Fibroblast of peridontal ligament (primary cell): Measurements from ENCODE around the gene SEMA3B.
"Not testable (repeated sequence)": the region's sequence is repeated elsewhere in the genome, so short reads cannot be mapped to it uniquely, and the experiment has no call there.

Experiments used
- DNase-seq: peaks from one replicate; pipeline ENCODE4 v3.0.0-alpha.2; 2010; ENCODE audit errors: extremely low read depth

SEMA3B gene

DNA sequence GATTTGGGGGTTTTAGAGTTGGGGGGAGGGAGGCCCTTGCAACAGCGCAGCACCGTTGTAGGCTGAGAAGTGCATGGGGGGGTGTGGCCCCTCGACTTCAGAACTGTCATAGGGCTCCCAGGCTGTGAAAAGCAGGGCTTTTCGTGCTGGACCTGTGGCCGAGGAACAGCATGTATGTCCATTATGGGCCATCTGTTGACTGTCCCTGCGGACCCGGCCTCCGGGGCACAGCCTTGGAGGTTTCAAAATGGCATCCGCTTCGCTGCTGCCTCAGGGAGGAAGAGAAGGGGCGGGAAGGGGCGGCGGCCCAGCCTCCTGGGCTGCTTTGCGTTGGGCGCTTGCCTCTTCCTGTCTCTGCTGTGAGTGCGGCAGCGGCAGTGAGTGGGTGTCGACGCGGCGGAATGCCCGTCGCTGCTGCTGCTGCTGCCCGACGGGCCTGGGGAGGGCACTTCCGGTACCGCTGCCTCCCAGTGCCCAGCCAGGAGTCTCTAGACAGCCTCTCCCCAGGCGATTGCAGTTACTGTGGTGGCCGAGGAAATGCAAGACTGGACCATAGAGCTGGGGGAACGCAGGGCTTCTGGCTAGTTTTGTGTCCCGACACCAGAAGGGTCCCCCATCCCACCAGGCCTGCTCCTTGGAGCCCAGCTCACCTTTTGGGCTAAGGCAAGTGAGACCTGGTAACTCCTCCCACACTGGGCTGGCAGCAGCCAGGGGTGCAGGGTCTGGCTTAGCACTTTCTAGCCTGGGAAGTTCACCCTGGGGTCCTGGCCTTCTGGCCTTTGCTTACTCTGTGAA lies 31.0 kb upstream of the SEMA3B start:
- peak; percentile 70 for DNase-seq

DNA sequence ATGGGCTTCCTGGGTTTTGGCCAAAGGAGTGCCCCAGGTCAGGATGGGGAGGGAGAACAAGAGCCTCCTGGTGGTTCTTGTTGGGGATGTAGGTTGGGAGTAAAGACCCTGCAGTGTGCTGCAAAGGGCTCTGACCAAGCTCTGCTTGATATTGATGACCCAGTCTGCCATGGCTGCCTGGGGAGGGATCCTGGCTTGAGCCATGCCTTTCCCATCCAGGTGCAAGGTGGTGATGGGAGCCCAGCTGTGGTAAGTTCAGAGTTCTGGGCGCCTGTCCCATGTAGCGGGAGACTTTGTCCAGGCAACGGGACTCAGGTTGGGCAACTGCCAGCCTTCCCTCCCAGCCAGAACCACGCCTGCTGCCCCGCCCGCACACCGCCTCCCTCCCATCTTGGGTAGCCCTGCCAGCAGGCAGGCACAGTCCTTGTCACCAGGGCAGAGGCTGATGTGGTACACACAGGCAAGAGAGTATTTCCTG lies 30.4 kb upstream of the SEMA3B start:
- DNase-seq: no peak

DNA sequence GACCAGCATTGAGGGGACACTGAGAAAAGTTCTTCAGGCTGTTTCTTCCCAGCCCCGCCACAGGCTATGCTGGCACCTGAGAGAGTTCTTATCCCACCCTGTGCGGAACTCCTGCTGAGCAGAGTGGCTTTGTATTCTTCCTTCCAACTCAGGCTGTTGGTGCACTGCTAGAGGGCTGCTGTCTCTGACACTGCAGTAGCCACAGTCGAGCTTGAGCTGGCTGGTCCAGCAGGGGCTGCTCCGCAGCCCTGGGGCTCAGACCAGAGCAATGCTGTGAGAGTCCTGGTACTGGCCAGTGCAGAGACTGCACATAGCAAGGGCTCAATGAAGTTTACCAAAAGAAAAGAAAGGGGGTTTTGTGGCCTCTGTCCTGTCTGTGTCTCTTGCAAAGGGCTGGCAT lies 29.3 kb upstream of the SEMA3B start:
- no peak for DNase-seq

DNA sequence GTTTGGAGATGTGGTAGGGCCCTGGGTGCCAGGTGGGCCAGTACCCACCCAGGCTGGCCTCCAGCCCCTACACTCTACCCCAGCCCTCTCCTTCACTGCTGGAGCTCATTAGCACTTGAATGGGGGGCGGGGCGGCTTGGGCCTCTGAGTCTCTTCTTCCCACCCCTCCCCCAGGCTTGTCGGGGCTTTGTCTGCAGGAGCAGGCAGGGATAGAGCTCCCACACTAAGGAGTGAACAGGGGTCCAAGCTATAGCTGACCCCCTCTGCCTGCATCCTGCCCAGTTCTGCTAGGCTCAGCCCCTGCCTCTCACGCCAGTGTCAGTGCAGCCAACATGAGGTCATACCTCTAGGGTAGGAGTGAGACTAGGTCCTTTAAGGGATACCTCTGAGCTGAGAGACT lies 27.8 kb upstream of the SEMA3B start:
- no peak for DNase-seq

DNA sequence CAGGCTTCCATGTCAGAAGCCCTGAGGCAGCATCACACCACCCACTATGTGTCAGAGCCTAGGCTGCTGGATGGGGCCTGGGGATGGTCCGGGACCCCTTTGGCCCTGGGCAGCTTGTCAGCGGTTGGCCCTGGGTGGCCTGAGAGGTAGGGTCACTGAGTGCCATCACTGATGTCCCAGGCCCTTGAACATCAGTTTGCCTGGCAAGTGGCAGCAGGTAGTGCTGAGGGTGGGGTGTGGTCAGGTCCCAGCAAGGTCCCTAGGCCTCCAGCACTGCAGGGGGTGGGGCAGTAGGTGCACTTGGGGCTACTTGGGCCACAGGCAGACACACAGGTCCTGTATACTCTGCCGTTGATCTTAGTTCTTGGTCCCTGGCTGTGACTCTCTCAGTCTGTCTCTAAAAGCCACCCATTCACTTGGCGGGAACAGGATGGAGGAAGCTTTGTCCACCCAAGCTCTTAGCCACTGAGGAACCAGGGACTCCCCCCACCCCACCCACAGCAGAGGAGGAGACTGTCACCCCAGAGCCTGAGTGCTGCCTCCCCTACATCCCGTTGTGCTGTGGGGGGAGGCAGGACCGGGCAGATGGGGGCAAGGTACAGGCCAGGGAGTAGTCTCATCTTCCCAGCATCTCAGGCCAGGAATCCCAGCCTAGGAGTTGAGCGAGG lies 27.1 kb upstream of the SEMA3B start:
- DNase-seq: no peak

DNA sequence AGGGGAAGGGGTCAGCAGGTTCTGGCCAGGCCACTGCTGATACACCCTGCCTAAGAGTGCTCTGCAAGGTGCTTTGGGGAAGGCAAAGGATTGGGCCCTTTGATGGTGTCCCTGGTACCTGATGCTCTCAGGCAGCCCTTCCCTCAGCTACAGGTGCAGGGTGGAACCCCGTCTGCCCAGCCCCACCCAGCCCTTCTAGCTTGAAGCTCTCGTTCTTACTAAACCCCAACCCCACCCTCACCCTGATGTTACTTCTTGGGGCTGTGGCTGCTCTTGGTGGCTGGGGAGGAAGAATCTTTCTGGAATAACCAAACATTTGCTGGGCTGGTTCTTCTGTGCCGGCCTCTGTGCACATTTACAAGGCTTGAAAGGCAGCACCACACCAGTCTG lies 26.6 kb upstream of the SEMA3B start:
- DNase-seq: no peak

DNA sequence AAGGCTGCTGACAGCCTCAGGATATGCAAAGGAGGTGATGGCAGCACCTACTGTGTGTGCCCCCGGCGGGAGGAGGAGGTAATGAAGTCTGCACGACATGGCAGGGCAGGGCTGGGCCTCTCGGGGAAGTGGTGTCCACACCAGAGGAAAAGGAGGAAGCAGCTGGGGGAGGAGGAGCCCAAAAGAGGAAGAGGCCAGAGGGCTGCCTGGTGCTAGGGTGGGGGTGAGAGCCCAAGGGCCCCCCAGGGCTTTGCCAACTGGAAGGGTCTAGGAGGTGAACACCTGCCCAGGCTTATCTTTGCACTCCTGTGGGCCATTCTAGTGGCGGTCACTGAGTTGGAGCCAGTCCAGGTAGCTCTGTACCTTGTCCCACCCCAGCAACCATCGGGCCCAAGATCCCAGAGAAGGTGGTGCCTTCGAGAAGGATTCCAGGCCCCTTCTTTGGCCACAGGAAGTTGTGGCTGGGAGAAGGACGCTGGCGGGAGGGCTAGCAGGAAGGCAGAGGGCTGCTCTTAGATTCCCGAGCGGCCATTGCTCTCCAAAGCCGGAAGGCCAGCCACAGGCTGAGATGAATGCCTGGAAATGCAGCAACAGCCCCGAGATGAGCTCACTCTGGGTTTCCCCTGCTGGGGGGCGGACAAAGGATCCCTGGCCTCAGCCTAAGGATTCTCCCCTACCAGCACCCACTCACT lies 25.9 kb upstream of the SEMA3B start:
- peak; percentile 44 for DNase-seq

DNA sequence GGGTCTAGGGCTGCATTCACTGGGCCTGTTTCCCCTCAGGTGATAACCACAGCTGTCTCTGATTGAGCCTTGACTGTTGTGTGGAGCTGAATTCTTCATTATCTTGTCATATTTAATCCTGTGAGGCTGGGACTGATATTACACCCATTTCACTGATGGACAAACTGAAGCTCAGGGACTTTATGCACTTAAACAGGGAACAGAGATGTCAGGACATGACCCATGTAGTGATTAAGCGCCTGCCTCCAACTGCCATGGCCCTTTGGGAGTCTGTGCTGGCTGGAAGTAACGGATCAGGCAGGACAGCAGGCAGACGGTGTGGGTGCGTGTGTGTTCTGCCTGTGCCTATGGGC lies 25.4 kb upstream of the SEMA3B start:
- no peak for DNase-seq

DNA sequence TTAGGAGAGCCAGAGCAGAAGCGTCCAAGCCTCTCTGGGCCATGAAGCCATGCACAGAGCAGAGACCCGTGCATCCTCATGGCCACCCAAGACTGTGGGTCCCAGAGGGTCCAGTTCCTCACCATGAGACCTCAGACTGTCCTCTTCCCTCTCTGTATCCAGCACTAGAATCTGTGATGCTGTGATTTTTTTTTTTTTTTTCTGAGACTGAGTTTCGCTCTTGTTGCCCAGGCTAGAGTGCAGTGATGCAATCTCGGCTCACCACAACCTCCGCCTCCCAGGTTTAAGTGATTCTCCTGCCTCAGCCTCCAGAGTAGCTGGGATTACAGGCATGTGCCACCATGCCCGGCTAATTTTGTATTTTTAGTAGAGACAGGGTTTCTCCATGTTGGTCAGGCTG lies 24.1 kb upstream of the SEMA3B start:
- not testable (repeated sequence) for DNase-seq

DNA sequence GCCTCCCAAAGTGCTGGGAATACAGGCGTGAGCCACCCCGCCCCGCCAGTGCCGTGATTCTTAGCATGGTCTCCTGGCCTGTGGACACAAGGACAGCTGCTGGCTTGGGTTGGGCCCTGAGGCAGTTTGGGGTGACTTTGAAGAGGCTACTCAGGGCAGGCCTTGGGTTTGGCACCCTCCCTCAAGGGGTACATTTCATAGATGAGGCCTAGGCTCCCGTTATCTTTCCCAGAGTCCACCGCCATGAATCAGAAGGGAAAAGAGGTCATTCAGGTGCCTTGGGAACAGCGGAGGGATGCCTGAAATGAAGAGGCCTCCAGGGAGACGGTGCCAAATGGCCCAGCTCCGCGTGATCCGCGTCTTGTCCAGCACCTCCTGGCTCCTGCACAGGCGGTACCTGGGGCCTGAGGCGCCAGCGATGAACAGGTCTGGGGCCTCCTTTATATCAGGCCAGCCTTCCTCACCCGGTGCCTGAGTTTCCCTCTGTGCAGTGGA lies 23.6 kb upstream of the SEMA3B start:
- DNase-seq: no peak

DNA sequence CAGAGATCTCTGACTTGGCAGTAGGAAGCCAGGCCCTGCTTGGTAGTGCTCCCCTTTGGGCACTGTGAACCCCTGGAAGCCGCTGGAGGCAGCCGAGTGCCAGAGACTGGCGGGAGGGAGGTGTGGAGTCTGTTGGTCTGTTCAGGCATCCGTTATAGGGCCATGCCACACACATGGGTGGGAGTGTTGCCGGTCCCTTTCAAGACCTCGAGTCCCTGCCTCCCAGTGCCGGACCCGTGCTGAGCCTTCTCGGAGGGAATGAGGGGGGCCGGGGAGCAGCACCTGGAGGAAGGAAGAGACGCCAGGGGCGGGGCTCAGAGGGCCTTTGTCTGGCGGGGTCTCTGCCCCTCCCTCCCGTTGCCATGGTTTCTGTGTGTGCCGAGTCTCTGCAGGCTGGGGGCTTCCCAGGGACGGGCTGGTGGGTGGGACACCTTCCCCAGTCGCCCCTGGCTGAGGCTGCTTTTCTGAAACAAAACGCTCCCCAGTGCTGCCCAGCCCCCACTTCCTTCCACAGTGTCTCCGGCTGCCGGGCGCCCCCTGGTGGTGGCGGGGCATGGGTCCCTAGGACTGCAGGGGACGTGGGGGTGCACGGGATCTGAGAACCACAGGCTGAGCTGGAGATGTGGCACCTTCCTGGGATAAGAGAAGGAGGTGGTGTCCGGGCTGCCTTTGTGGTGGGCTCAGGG lies 23.0 kb upstream of the SEMA3B start:
- DNase-seq: peak; percentile 84

DNA sequence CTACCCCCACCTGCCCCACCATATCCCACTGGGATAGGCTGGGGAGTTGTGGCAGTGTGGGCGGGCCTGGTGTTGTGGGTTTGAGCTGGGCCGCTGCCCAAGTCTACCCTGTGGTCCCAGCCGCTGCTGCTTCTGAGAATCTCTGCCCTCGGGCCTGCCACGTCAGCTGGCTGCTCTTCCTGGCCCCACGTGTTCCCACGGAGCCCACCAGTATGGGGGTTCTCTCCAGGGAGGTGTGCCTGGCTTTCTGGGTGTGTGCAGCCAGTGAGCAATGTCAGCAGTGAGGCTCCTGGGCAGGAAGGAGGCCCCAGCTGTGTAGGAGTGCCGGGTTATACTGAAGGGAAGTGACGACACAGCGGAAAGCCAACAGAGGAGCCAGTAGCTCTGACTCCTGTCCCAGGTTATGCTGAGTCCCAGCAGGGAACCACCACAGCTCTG lies 22.4 kb upstream of the SEMA3B start:
- DNase-seq: peak; percentile 88

DNA sequence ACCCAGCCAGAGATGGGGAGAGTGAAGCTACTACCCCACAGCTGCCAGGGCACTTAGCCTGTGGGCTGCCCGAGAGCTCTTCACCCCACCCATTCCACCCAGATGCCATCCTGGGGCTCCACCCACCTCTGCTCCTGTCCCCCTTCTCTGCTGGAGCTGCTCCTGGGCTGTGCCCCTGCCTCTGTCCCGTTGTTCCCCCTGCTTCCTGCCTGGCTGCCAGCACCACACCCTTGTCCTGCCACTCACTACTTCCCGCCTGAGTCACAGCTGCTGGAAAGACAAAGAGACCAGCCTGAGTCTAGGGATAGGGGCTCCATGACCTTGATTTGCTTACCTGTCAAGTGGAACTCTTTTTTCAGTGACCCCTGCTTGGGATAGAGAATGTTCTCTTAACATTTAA lies 20.6 kb upstream of the SEMA3B start:
- DNase-seq: no peak

DNA sequence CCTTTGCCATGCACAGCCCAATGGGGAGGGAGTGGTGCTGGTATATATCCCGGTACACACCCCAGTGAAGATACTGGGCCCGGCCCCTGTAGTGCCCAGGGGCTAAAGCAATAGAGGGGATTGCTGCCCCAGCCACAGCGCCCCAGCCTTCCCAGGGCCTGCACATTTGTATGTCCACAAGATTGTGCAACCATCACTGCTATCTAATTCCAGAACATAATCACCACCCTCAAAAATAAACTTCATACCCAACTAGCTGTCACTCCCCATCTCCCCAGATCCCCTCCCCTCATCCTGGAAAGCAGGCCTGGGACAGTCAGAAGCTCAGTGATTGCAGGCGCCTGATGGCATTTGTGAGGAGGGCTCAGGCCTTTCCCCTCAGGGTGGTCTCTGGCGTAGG lies 19.5 kb upstream of the SEMA3B start:
- DNase-seq: no peak

DNA sequence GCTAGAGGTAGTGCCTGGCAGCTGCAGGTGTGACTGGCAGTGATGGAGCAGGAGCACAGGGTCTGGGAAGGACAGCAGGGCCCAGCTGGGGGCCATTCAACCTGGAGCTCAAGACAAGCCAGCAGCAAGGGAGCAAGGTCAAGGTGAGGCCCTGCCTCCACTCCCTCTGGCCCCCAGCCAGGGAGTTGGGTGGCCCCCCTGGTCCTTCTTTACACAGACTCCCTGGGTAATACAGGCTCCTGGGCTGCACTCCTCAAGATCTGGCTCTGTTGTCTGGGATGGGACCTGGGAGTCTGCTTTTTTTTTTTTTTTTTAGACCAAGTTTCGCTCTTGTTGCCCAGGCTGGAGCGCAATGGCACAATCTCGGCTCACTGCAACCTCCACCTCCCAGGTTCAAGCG lies 18.4 kb upstream of the SEMA3B start:
- no peak for DNase-seq

DNA sequence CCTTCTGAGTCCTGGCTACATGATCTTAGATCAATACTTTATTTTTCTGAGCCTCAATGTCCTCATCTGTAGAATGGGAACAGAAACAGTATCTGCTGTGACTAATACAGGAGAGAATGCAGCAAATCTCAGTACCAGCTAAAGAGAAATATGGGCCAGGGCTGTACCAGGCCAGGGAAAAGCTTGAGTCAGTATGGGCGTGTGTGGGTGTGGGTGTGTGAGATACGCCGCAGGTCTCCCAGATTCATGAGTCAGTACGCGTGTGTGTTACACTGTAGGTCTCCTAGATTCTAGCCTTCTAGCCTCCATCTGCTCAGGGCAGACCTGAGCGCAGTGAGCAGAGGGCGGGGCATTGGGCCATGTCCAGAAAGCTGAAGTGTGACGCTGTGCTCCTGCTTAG lies 17.7 kb upstream of the SEMA3B start:
- DNase-seq: peak; percentile 73

DNA sequence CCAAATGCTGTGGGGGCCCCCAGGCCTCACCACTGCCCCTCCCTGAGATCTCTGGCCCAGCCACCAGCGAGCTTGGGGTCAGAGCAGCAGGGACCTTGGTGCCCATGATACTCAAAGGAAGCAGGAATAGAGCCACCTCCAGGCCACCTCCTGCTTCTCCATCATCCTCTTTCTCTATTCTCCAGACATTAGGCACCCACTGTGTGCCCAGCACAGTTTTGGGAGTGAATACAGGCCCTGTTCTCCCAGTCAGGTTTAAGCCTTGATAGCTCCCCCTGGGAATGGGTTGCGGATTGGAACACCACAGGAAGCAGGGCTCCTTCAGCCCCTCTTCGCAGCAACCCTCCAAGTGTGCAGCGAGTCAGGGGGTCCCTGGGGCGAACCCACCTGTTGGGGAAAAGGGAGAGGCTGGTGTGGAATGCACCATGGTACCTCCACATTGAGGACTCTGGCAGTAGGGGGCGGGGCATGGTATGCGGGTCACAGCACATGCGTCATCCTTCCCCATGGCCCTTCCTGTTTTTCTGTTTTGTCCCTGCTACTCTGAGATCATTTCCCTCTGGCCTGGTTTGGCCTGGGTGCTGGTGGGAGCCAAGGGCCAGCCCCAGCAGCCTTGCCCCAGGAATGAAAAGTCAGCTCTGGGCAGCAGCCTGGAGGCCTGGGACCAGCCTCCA lies 14.2 kb upstream of the SEMA3B start:
- DNase-seq: no peak

DNA sequence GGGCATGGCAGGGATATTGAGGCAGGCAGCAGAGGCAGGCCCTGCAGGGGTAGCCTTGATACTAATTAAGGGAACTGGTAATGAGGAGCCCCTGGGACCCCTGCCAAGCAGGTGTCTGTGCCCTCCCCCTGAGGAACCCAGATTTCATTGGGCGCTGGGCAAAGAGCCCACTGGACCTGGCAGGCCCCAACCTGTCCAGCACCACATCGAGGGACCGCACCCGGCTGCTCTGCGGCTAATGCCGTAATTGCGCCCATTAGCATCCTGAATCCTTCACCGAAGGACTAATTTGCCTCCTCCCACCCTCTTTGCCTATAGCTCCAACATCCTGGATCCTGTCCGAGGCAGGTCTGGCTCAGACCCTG lies 13.7 kb upstream of the SEMA3B start:
- no peak for DNase-seq

DNA sequence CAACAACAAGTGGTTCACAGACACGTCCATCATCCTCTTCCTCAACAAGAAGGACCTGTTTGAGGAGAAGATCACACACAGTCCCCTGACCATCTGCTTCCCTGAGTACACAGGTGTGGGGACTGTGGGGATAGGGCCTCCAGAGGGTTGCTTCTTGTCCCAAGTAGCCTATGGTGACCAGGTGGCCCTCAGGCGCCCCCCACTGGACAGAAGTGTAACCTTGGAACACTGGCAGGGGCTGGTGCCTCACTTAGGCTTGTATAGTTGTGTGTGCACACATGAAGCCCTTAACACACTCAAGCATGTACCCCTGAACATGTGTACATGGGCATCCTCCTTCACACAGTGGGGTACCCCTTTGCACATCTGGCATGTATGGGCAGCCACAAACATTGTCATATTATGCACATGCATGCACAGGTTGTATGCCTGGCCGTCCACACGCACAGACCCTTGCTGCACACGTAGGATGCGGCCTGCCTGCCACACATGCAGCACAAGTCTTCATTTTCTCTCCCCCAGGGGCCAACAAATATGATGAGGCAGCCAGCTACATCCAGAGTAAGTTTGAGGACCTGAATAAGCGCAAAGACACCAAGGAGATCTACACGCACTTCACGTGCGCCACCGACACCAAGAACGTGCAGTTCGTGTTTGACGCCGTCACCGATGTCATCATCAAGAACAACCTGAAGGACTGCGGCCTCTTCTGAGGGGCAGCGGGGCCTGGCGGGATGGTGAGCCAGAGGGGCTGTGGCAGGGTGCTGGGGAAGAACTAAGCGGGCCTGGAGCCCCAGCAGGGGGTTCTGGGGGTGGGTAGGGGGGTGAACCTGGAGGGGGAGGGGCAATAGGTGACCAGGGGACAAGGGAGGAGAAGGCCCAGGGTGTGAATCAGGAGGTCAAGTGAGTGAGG lies 11.7 kb upstream of the SEMA3B start:
- DNase-seq: no peak

DNA sequence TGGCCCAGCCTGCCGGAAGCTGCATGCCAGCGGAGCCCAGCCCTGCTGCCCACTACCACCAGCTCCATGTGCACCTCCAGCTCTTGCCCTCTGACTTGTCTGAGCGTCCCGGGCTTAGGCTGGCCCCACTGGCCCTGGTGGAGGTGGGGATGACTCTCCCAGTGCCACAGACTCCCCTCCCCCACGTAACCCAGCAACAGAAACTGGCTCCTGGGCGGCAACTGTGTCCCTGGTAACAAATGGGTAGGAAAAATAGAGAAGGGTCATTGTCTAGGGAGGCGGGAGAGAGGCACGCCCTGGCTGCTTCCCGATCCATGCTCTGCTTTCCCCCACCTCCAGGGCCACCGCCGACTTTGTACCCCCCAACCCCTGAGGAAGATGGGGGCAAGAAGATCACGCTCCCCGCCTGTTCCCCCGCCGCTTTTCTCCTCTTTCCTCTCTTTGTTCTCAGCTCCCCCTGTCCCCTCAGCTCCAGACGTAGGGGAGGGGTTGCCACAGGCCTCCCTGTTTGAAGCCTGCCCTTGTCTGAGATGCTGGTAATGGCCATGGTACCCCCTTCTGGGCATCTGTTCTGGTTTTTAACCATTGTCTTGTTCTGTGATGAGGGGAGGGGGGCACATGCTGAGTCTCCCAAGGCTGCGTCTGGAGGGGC lies 10.8 kb upstream of the SEMA3B start:
- DNase-seq: no peak
